SIG-M5 treated with dmso at 0.1 percent for 504 hours (cell line): ENCODE results near the gene MSH3.
"Not testable (repeated sequence)": the region's sequence is repeated elsewhere in the genome, so short reads cannot be mapped to it uniquely, and the experiment has no call there.

Source experiments
- DNase-seq: peaks from one replicate; lab custom pipeline; 2025; ENCODE audit not compliant: unreplicated experiment; lab: John Stamatoyannopoulos, UW

MSH3 gene

DNA sequence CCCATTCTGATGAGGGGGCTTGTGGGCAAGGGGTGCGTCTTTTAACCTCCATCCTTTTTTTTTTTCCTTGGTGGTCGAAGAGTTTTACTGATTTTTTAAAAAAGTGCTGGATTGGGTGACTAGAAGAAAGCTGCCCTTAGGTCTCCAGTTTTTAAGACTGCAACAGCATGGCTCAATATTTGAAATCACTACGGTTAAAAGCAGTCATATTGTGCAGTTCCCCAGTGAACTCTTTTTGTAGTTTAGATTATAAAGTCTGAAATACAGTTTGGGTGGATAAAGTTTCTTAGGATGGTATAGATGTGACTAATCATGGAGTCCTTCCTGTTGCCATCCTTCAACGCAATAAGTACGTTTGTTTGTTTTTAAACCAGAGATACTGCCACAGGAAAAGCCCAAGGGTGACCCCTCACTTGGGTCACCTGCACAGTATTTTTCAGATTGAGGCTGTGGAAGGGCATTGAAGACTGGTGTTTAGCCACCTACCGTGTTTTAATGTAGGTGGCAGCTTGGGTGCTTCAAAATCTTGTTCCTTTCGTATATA is 851 bp downstream of the MSH3 start:
- DNase-seq, result peak; percentile 10

DNA sequence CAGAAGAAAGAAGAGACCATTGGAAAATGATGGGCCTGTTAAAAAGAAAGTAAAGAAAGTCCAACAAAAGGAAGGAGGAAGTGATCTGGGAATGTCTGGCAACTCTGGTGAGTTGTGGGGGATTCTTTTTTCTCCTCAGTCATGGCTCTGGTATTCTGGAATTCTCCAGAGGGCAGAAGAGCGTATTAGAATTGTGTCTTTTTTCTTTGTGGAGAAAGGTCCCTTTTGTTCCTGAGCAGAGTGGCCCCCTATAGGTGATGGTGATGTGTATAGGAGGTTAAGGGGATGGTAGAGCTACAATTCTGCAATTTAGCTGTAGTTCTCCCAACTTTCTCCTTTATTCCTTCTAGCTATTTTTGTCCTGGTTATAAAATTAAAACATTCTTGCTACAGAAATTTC is 2.0 kb downstream of the MSH3 start:
- DNase-seq, result peak; percentile 31

DNA sequence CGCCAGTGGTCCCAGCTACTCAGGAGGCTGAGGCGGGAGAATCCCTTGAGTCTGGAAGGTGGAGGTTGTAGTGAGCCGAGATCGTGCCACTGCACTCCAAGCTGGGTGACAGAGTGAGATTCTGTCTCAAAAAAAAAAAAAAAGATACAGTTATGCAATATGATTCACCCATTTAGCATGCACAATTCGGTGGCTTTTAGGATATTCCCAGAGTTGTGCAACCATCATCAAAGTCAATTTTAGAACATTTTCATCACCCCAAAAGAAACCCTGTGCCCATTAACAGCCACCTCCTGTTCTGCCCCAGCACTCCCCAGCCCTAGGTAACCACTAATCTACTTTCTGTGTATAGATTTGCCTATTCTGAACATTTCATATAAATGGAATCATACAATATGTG is 4.7 kb downstream of the MSH3 start:
- DNase-seq, result peak; percentile 38

DNA sequence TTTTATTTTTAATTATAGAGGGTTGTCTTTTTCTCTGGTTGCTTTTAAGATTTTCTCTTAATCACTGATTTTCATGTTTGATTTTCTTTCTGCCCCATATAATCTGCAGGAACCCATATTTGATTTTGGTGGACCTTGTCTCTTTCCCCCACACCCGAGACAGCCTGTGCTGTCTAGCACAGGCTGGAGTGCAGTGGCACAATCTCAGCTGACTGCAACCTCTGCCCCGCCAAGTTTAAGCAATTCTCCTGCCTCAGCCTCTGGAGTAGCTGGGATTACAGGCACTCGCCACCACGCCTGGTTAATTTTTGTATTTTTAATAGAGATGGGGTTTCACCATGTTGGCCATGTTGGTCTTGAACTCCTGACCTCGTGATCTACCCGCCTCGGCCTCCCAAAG is 6.2 kb downstream of the MSH3 start:
- not testable (repeated sequence) for DNase-seq

DNA sequence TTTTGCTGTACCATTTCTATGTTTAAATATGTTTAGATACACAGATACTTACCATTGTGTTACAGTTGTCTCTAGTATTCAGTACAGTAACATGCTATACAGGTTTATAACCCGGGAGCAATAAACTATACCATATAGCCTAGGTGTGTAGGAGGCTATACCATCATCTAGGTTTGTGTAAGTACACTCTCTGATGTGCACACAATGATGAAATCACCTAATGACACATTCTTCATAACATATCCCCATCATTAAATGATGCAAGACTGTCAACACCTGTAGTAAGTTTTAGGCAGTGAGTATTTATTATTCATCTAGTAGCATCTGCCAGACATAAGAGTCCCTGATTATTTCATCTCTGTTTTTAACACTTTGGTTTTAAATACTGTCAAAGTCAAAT is 7.7 kb downstream of the MSH3 start:
- DNase-seq, result no peak

DNA sequence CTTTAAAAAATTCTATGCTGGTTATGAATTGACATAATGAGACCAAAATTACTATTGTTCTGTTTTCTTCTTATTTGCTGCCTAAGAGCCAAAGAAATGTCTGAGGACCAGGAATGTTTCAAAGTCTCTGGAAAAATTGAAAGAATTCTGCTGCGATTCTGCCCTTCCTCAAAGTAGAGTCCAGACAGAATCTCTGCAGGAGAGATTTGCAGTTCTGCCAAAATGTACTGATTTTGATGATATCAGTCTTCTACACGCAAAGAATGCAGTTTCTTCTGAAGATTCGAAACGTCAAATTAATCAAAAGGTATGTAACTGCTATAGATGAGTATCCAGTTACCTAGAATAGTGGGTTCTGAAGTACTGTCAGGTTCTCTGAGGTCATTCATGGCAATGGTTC is 10.6 kb downstream of the MSH3 start:
- DNase-seq, result no peak

DNA sequence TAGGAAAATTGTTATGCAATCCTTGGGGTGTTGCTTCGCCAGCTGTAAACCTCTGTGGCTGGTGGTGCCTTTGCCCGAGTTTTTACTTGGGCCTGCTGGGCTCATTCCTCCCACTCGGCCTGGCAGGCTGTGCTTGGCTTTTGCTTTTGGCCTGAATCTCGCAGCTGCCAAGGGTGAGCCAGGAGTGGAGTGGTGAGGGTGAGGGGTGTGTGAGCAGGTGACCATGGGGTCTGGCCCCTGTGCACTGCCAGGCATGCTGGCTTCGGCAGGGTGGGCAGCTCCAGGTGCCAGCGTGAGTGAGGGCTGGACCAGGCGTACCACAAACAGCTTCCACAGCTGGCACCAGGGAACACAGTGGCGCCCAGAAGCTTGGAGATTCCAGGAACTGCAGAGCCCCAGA is 12.9 kb downstream of the MSH3 start:
- no peak for DNase-seq

DNA sequence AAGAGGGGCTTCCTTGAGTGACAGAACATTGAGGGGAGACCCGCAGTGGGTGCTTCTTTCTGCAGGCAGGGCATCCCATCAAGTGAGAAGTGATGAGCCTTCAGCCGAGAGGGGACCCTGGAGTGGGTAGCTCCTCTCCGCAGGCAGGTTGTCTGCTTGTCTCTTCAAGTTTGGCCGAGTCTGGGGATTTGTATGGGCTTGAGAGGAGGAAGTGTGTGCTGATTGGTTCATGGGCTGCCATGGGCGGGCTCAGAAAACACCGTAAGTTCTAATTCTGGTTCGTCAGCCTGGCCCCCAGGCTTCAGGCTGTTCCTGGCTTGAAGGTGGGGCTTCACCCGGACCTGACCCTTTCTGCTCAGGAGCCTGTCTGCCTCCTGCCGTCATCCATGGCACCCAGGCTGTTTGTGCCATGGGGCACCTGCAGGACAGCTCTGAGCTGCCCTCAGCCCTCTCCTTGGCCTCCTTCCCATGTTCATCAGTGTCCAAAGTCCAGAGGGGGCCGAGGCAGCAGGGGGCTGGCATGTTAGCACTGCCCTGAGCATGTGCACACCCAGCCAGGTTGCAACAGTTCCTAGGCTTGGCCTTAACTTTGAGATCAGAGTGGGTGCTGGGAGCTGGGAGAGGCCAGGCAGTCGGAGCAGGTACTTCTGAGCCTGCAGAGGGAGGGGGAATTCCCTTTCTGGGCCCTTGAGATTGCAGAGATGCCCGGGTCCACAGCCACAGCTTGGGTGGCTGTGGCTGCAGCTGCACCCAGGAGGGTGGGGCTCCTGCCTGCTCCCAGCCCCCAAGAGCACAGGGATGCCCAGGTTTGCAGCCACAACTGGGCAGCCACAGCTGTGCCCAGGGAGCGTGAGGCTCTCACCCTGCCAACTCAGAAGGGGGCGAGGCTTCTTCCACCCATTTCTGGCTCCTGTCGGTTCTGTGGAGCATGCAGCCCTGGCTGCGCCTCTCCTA is 13.8 kb downstream of the MSH3 start:
- DNase-seq, result no peak

DNA sequence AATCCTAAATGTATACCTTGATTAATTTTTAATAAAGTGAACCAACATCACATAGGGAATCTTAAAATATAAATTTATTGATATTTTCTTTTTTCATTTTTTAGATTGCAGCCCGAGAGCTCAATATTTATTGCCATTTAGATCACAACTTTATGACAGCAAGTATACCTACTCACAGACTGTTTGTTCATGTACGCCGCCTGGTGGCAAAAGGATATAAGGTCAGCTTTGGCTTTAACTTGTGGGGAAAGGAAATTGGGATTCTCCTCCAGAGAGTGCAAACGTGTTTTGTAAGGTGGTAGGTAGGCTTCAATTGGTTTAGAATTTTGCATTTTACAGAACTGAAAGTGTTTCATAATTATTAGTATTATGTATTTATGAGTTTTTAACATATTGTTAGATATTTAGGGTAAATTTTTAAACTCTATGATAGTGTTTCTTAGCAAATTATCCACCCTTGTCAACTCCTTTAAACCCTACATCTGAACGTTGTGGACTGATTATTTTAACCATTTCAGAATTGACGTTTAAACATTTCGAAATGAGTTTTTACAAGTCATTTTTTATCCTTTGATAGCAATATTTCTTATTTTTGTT is 17.8 kb downstream of the MSH3 start:
- peak; percentile 76 for DNase-seq

DNA sequence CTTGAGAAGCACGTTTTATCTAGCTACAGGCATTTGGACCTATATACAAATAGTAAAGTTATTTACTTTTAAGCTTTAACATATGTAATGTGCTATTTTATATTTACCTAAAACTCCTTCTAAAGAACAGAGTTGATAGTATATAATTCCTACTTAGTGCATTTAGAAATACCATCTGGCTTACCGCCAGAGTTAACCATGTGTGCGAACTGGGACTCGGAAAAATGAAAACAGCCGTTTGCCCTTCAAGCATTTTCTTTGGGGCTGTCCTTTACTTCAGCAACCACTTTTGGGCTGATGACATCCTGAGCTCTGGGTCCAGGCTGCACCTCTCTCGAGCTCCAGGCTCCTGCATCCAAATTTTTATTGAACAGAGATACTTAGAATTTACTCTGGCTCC is 22.3 kb downstream of the MSH3 start:
- no peak for DNase-seq

DNA sequence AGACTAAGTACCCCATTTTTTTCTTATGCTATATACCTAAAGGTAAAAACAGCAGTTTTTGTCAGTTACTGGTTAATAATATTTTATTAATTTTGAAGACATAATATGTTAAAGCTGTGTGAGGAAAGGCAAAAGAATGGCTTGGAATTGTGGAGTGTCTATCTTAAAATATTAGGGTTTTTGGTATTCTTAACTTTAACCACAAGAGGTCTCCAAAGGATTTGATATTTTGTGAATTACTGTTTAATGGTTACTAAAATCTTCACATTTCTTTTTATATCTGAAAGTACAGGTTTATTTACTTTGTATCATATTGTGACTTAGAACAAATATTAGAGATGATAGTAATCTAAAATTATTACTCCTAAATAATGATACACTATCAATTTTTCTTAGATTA is 32.3 kb downstream of the MSH3 start:
- peak; percentile 8 for DNase-seq

DNA sequence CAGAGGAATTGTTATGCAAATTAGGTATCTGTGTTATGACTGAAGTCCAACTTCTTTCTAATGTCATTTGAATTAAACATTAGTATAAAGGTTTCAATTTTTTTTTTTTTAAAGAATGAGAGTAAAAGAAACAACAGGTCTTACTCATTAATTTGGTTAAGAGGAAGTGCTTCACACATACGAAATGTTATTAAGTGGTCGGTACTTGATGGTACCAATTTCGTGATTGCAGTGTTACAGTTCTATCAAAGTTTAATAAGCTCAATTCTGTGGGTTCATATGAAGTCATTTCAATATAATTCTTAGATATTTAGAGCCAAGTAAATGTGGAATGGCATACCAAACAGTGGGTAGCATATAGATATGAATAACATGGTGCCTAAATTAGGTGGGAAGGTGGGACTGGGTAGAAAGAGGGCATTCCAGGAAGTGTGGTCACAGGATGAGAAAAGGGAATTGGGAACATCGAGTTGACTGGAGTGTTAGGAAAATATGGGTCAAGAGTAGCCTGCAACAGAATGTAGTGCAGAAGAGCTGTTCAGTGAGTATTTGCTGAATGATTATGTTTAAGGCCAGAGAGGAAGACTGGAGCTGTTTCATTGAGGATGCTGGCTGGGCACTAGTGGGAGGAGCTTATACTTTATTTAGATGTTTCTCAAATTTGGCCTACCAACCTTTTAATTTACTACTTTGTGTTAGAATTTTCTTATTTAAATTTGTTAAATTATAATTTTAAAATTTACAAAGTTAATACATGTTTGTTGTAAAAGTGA is 34.4 kb downstream of the MSH3 start:
- DNase-seq, result no peak

DNA sequence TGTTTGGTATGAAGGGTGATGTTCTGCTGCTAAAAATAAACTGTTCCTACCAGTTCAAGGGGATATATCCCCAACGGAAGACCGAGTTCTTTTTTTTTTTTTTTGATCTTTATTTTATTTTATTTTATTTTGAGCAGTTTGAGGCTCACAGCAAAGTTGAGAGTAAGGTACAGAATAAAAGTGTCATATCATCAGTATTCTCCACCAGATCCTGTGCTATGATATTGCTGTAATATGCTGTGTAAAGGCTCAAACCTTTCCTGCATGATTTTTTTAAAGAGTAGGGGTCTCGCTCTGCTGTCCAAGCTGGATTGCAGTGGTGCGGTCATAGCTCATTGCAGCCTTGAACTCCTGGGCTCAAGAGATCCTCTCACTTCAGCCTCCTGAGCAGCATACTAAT is 35.2 kb downstream of the MSH3 start:
- no peak for DNase-seq

DNA sequence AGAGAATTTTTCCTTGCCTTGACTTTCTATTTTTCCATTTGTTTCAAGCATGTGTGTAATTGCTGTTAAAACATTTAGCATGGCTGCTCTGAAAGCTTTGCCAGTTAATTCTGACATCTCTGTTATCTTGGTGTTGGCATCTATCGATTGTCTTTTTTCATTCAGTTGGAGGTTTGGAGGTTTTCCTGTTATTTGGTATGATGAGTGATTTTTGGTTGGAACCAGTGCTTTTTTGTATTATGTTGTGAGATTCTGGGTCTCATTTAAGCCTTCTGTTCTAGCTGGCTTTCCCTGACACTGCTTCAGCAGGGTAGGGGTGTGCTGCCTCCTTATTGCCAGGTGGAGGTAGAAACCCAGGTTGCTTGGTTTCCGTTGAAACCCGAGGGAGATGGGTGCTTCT is 41.2 kb downstream of the MSH3 start:
- no peak for DNase-seq

DNA sequence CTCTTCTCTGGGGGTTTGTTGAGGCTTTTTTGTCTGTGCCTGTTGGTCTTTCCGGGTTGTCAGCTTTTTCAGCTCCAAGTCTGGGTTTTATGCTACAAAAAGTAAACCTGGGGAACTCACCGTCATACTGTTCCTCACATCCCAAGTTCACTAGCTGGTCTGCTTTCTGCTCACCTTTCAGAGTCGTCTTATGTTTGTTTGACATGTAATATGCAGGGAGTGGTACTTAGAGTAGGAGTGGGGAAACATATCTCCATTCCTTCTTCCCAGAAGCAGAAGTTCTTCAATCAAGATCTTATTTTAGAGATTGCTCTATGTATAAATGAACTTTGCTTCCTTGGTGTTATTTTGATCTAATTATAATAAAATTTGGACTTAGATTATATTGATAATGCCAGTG is 42.0 kb downstream of the MSH3 start:
- no peak for DNase-seq

DNA sequence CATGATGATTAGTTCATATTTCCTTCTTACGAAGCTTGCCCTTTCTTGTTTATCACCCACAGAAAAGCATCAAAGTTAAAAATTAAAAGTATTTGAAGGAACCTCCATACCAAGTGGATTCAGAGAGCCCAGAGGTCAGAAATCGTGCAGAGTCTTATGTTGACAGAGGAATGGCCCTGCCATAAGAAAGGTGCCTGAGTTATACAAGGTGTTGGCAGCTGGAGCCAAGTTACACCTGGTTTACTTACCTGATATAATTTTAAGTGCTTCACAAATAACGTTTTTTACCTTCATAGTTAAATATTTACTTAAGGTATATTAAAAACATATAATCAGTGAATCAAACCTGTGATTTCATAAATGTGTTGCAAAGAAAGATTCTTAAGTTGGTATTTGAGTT is 42.6 kb downstream of the MSH3 start:
- DNase-seq, result no peak

DNA sequence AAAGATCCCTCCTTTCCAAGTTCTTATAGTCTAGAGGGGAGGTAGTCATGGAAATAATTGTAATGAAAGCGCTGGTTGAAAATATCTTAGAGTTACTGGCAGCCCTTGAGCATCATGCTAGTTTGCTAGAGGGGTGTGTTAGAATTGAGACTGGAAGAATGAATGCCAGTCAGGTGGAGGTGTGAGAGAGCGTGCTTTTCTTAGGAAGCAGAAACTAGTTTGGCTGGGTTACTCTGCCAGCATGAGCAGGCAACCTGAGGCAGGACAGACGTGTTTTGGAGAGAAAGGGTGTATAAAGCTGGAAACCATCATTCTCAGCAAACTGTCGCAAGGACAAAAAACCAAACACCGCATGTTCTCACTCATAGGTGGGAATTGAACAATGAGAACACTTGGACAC is 43.9 kb downstream of the MSH3 start:
- no peak for DNase-seq

DNA sequence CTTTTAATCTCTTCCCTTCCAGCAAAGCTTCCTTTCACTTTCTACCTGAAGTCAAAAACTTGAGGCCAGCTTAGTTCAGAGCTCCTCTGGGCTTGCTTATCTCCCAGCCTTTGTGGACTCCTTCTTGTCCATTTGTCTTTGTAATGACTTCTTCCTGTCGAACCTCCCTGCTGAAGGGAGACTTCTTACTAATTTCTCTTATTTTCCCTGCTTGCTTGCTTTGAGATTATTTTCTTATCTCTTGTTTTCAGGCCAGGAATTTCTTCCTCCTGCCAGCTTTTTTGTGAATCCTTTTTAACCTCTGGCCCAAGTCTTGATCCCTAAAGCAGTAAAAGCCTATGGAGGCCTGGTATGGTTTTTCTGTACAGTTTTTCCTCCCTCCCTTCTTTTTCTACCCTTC is 47.1 kb downstream of the MSH3 start:
- DNase-seq, result no peak

DNA sequence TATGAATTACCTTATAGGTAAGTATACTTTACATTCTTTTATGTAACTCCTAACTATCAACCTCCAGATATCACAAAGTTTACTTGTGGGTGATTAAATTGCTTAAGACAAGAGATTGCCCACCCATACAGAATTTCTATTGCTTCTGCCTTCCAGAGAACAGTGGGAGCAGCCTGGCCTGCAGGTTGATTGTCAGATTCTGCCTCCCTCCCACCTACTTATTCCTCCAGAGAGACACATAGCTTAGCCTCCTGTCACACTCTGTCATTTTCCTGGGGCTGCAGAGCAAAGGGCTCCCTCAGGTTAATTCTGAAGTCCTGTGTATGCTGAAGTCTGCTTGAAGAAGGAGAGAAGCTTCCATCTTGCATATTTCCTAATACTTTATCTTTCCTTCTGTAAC is 48.8 kb downstream of the MSH3 start:
- DNase-seq, result no peak

DNA sequence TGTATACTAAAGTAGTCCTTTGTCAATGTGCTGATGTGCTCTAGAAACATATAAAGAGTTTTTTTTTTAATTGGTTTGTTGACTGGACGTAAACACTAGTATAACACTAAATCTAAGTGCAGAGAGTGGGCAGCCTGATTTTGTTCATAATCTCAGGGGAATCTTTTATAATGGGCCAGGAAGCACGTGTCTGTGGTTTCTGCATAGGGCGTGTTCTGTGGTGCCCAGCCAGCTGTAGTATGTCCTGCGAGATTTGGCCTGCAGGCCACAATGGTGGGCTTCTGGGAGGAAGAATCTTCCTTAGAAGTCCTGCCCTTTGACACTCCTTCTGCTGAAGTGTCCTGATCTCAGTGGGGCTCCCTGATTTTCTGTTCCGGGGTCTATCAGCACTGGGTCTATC is 49.3 kb downstream of the MSH3 start:
- no peak for DNase-seq

DNA sequence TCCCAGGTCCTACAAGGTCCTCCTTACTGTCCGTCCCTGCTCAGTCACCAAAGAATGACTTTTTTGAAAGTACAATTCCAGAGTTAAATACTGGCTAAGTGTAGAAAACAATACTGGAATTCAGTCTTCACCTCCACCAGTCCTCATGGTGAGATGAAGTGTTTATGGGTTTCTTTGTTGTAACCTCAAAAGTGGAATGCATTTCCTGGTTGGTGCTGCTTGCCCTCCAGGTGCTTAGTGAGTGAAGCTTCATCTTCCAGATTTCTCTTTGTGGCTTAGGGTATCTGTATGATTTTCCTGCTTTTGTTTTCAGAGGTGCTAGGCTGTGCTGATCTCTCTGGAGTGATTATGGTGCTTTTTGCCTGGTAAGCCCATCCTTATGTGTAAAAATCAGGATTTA is 49.8 kb downstream of the MSH3 start:
- DNase-seq, result no peak
